GM19467 (cell line): ENCODE measurements around the gene TSLP.

ENCODE experiments used
- ATAC-seq: cut with Tn5 transposase; IDR thresholded peaks from one replicate; pipeline ENCODE4 v1.9.1; 2021; ENCODE audit warnings: mild to moderate bottlenecking, moderate library complexity; ENCODE audit not compliant: unreplicated experiment

The TSLP gene

DNA sequence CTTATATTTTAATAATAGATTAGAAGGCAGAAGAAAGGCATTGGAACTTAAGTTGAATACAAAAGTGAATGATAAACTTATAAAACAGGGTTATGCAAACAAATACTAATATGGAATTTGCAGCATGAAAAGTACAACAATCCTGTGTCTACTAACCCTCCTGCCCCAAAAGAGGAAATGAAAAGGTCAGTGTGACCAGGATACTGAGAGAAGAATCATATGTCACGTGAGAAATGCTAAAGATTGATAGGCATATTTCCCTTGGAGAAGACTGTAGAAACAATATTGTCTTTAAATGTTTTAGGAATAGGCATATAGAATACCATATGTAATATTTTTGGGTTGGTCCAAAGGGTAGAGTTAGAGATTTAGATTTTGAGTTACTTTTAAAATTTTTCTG is 24.5 kb downstream of the TSLP start:
- no peak for ATAC-seq

DNA sequence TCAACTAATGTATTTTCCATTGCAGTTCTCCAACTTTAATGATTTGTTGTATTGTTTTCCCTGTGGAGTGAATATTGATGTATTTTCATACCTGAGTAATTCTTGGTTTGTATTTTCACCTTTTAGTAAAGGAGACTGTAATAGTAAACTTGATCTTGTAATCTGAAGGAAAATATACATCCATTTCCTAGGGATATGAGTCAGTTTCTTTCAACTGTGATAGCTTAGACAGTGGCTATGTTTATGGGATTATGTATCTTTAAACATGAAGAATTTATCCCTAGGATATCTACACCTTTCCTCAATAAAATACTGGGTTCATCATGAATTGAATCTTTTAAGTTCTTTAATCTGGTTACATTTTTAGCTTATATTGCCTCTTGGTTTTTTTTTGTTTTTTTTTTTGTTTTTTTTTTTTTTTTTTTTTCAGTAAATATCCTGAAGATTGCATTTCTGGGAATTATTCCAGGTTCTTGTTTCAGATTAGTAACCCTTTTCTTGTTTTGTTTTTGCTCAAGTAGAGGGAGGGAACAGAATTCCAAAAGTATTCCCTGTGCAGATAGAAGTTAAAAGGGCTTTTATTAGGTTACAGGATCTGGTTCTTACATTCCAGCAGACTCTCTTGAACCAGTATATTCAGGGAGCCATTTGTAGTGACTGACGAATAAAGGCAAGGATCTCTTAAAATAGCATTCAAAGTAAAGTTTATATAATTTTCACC is 27.7 kb downstream of the TSLP start:
- ATAC-seq = no peak

DNA sequence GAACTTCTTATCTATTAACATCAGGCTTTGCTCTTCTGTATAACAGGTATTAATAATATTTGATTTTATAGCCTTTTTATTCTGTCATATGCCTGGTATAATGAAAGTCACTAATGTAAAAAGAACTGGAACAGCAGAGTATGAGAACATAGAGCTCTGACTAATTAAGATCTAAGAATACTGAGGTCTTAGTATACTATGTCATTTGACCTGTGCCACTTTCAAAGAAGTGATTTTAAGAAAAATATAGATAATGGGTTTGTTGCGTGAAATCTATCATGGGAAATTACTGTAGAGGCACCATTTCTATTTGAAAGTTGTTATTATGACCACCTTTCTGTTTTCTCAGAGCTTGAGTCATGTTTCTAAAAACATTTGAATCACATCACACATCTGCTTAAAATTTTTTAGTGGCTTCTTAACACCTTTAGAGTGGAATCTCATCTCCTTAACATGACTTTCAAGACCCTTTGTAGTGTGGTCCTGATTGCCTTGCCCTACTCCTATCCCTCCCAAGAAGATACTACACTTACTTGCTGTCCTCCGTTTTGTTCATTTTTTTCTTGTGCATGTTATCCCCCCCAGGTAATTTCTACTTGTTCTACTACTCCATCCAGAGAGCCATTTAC is 34.9 kb downstream of the TSLP start:
- ATAC-seq = no peak

DNA sequence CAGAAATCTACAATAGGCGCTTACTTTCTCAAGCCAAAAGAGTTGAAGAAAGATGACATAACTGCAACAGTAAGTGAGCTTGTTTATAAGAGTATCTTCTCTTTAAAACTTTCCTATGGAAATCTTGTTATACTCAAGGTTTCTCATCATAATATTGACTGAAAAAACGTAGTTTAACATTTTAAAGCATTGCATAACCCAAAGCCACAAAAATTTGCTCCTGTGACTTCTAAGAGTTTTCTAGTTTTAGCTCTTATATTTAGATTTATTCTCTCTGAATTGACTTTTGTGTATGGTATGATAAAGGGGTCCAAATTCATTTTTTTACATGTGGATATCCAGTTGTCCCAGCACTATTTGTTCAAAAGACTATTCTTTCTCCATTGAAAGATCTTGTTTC is 35.9 kb downstream of the TSLP start:
- ATAC-seq = no peak

DNA sequence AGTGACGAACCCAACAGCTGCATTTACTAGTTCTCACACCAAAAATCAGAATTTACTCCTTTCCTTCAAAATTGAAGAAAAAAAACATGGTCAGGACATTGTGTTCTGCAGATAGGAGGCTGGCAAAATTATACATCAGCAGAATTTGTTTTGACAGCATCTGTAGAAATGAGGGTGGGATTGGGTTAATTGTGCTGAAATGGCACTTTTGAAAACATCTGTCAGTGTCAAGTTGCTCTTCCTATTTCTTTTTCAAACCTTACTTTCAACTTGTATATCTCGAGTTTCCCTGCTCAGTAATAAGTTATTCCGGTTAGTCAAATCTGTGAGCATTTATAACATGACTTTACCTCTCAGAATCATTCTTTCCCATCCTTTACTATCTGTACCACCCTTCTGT is 40.4 kb downstream of the TSLP start:
- ATAC-seq = no peak

DNA sequence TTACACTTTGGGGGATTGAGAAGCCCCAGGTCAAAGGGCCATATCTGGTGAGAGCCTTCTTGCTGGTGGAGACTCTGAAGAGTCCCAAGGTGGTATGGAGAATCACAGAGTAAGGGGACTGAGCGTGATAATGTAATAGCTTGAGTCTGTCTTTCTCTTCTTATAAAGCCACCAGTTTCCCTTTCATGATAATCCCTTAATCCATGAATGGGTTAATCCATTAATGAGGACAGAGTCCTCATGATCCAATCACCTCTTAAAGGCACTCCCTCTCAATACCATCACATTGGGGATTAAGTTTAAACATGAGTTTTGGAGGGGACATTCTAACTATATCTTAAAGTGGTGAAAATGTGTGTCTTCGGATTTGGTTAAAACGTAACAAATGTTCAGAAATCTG is 42.2 kb downstream of the TSLP start:
- ATAC-seq = no peak

DNA sequence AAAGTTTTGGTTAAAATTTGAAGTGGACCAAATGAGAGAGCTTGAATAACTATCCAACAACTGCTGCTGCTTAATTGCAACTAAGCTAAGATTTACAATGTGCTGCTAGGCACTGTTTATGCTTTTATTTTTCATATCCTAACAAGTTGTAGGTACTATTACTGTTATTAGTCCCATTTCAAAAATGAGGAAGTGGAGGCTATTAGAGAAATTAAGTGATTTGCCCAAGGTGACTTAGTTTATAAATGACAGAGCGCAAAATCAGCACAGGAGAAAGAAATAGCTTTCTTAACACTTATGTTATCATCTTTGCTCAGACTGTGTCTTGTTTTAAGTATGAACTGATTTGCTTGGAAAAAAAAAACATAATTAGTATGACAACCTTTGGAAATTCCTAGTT is 43.7 kb downstream of the TSLP start:
- ATAC-seq = no peak

DNA sequence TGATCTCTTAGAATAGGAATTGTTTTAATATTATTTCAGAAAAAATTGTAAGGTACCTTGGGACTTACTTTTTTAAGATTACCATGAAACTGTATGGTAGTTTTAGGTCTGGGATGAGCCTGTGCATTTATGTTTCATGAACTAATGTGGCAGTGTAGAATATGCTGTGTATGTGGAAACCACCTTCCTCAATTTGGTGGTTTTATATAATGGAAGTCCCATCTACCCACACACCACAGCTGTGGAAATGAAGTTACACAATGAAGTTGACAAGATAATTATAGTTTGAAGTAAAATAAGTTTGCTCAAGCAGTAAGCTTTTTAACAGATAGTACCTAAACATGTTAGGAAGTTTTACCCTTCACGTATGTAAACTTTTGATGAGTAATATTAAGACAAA is 45.0 kb downstream of the TSLP start:
- ATAC-seq = no peak

DNA sequence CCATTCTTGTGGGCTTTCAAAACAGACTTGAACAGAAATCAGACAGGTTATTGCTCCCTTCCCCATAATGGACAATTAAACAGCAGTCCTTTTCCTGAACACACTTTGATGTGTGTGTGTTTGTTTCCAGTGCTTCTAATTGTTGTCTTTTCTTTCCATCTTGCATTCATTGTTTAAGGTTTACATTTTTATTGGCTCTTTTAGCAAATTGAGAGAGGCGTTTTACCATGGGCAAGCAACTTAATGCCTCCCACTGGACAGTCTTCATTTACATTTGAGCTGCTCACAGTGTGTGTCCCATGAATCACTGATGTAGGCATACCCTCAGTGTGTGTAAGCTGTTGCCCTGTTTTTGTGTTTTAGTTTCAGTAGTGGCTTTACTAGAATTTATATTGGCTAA is 45.6 kb downstream of the TSLP start:
- no peak for ATAC-seq

DNA sequence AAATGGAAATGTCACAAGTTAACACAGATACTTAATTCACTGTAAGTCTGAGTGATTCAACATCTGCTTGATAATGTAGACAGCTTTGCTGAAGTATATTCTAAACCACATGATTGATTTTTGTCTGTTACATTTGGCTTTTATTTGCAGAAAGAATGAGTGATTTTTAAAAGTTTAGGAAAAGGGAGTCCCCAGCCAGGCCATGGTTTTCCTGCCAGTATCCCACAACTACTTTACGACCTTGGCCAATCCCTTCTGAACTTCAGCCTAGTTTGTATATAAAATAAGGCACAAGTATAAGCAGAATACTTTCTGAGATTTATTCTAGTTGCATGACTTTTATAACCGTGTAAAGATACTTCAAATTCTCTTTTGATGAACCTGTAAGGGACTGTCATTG is 47.7 kb downstream of the TSLP start:
- ATAC-seq = no peak

DNA sequence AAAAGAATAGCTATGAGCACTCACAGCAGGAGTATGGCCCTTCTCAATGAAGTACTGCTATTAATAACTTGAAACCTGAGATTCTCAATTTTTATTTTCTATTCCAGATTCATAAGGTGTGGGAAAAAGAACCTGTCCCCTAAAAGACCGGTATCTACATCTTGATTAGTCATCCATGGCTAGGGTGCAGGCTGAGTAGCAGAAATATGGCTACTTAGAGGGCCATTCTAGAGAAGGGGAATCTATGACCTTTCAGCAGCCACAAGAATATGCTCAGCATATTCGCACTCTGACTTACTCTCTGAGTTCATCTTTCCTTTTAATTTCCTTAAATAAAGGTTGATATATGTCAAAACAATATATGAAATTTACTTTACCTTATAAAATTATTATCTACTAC is 48.3 kb downstream of the TSLP start:
- no peak for ATAC-seq

DNA sequence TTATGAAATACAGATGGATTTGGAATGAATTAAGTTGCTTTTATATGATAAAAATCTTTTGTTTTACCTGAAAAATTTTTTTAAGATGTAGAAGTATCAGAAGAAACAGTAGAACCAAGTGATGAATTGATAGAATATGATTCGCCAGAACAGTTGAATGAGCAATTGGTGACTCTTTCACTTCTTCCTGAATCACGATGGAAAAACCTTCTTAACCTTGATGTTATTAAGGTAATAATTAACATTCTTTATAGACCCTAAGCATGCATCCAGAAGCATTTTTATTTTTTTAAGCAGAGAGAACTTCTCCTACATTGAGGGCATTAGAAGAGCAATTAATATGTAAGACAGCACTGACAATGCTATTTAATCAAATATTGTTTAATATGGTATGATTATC is 49.4 kb downstream of the TSLP start:
- ATAC-seq = no peak

DNA sequence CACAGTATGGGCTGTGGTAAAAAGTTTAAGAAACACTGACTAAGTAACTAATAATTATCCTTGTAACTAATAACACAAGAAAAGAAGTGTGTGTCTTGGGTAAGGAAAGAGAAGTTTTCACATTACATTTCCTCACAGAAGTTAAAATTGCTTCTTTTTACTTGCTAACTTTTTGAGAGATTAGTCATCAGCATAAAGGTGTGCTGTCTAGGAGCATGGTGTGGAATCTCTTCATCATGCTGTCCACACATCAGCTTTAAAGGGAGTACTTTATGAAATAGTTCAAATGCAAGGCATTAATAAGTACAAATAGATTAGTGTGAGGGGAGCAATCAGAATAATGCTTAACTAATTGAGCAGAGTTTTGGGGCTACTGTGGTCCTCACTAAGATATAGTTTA is 50.4 kb downstream of the TSLP start:
- ATAC-seq = no peak

DNA sequence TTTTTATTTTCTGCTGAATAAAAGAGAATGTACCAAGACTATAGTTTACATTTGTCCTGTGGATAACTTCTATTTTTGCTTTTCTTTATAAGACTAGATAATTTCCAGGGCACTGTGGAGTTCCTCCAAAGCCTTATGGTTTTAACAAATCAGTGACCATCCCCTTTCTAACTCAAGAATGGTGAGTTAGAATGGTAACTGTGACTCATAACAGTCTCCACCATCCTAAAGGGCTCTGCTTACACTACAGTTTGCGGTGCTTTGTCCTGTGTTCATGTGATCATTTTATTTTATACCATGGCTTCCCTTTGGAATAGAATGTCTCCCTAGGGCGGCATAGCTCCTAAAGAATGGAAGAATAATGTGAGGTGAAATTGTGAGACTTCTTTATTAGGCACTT is 50.9 kb downstream of the TSLP start:
- no peak for ATAC-seq

DNA sequence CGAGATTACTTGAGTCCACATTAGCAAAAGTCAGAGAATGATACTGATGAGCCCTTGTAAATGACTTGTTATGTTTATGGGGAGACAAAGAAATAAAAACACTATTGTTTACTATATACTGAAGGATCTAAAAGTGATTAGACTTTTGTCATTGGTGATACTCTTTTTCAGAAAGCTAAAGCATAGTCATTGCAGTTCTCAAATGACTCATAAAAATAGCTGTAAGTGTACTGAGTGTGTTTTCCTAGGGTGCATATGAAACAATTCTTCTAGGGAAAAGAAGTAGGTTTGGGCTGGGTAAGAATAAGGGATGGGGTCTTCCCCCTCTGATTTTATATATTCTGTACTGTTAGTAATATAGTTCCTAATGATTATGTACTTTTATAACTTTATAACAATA is 53.3 kb downstream of the TSLP start:
- no peak for ATAC-seq

DNA sequence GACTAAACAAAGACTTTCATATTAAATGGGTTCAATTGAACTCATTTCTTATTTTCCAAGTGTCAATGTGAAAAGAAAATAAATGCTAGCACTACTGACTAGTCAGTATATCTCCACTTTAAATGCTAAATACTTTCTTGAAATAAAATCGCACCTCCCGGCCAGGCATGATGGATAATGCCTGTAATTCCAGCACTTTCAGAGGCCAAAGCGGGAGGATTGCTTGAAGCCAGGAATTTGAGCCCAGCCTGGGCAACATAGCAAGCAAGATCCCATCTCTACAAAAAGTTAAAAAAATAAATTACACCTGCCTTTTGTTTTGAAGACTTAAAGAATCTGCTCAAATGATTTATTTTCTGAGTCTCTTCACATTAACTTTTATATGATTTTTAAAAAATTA is 55.4 kb downstream of the TSLP start:
- no peak for ATAC-seq
